ENCODE results near the gene KLHL35.

The KLHL35 gene

DNA sequence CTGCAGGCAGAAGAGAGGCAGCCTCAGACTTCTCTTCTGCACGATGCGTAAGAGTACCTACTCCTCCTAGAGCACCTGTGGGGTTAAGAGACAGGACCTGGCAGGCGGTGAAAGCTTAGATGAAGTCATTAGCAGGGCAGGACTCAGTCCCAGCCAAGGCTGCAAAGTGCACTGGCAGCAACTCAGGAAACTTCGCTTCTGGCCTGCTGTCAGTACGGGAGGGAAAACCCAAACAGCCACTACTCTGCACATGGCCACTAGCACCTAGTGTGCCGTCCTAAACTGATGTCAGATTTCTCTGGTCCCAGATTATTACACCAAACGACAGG lies 8.8 kb upstream of the KLHL35 start:
- DNase-seq: no peak

GRCh38 chr11:75440960-75441803 lies 8.2 kb upstream of the KLHL35 start:
- no peak for DNase-seq

- no peak for DNase-seq
These were observed 6.6 kb upstream of the KLHL35 start for GRCh38 chr11:75439495-75440120.

DNA sequence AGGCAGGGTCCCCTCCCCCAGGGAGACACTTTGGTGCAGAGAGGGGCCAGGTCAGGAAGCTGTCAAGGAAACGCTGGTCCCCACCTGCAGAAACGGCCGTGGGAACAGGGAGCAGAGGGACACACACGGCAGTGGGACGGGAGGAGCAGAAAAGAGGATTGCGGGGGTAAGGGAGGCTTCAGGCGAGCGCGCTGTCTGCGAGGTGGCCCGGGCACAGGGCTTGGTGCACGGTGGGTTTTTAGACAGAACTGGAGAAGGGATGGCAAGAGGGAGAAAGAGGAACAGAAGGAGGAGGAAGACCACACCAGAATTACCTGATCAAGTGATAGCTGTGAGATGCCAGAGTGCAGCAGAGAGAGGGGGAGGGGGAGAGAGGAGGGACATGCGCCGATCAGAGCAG lies 6.0 kb upstream of the KLHL35 start:
- DNase-seq: no peak

DNA sequence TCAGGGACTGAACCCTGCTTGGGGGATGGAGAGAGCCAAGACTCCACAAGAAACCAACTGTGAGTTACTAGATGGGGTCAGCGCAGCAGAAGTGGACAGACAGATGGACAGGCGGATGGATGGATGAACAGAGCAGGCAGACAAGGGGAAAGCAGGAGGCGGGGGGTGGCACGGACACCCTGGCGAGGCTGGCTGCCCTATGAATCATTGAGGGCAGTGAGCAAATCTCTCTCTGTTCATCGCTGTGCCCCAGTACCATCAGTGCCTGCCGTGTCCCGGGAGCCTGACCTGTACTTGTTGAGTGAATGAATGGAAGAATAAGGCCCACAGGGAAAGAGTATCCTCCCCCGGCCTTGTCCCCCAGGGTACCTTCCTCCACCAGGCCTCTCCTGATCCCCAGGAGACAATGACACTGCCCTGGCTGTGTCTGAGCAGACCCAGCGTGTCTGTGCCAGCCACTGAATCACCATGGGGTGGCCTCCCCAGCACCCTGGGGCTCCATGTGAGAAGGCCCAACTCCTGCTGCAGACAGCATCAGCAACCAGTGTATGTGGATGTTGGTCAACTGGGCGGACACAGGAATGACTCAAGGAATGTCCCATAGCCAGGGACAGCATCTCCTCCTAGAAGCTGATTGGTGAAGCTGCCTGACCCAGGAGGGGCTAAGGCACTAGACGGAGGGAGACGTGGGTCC lies 5.1 kb upstream of the KLHL35 start:
- DNase-seq: no peak

GRCh38 chr11:75436806-75437205 lies 3.8 kb upstream of the KLHL35 start:
- no peak for DNase-seq

DNA sequence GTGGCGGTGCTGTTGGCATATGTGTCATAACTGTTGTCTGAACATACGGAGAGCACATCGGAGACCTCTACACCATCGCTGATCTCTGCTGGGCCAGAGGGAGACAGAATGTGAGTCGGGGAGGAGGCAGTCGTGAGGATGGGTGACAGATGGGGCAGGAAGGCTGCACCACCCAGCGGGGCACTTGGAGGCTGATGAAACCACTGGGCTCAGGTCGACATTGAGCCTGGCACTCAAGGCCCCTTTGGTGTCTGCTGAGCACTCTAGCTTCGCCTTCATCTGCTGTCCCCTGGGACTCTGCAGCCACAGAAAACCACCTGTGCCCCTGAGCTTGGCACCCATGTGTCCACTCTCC lies 2.5 kb upstream of the KLHL35 start:
- DNase-seq: no peak

- DNase-seq: no peak
These were observed 2.0 kb upstream of the KLHL35 start for GRCh38 chr11:75434886-75435570.

DNA sequence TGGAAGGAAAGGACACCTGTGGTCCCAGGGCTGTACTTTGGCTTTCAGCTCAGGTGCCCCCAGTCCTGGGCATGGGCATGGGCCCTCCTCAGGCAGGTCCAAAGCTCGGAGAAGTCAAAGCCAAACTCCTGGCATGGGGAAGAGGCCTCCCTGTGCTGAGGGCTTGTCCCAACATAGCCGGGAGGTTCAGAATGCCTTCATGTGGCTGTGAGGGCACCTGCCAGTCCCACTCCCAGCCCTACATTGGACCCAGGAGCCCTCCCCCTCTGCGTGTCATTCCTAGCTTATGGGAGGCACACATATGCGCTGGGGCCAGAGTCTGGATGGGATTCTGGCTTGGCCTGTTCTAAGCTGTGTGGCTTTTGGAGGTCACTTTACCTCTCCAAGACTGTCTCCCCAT lies 1.0 kb upstream of the KLHL35 start:
- no peak for DNase-seq

DNA sequence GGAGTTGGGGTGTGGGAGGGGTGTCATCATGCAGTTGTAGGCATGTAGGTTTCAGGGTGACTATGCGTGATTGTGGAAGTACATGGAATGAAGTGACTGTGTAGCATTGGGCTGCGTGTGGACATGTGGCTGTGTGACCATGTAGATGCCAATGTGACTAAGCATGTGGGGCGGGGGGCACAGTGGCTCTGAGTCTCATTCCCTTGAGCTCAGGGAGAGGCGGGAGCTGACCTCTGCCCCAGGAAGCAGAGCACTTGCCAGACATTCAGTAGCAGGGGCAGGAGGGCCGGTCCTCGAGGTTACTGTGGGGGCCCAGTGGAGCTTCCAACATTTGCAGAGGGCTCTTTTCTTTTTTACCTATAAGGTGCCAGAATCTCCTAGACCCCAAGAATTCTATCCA lies 440 bp upstream of the KLHL35 start:
- DNase-seq: no peak

DNA sequence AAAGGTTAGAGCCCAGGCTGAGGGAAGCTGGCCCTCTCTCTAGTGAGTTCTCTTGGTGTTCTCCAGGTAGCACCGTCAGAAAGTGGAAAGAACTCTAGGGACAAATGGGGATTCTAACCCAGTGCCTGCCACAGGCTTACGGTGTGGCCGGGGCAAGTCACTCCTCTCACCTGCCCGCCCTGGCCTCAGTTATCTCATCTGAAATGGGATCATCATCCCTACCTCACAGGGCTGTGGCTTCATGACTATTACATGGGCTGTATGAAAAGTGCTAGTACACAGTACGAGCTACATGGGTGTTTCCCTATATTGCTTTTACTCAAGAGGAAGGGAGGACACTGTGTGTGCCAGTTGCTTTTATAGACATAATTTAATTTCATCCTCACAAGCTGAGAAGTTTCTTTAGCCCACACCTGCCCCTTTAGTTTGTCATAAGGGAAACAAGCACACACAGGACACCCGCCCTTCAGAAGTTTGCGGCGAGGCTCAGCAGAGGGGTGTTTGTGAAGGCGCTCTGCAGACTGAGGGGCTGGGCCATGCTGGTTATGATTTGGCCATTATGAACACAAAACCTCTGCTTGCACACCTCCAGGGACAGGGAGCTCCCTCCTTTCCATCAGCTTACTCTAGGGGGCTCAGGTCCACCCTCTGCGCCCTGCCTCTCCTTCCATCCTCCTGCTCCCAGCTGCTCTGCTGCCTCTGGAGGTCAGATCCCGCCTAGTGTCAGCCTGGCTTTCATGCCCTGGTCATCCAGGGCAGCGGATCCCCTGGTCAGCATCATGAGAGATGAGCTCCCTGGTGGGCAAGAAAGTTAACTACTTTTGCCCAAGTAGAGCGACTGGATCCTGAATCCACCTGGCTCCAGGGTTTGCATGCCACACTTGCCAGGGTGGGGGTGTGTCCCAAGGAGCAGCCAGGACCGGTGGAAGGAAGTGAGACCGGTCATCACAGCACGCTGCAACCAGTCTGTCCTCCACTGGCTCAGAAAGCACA lies 1.2 kb downstream of the KLHL35 start:
- DNase-seq: no peak

GRCh38 chr11:75430714-75431532 lies 2.1 kb downstream of the KLHL35 start:
- DNase-seq: no peak

DNA sequence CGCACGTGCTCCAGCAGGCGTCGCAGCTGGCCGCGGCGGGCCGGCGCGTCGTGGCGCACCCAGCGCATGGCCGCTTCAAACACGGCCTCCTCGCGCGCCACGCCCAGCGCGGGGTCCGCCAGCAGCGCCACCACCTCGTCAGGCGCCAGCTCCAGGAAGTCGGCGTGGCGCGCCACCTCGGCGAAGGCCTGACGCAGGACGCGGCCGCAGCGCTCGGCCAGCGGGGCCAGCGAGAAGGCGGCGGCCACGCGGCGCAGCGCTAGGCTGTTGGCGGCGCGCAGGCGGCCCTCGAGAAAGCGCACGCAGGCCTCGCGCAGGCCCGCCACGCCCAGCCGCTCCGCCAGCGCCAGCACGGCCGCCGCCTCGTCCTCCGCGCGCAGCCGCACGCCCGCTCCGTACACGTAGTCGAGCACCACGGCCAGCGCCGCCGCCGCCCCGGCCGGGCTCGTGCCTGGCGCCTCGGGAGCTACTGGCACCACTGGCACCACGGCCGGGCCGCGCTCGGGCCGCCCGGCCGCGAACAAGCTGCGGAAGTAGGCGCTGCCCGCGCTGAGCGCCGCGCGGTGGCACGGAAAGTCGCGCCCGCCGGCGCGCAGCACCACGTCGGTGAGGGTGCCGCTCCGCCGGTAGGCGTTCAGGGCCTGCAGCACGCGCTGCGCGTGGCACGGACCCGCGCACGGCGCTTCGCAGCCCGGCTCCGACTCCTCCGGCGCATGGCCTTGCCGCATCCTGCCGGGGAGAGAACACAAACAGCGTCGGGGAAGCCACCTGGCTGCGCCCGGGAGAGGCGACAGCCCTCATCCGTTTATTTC lies 2.9 kb downstream of the KLHL35 start:
- DNase-seq: peak; percentile 63

- DNase-seq: no peak
These were observed 3.4 kb downstream of the KLHL35 start for GRCh38 chr11:75429641-75429901.

DNA sequence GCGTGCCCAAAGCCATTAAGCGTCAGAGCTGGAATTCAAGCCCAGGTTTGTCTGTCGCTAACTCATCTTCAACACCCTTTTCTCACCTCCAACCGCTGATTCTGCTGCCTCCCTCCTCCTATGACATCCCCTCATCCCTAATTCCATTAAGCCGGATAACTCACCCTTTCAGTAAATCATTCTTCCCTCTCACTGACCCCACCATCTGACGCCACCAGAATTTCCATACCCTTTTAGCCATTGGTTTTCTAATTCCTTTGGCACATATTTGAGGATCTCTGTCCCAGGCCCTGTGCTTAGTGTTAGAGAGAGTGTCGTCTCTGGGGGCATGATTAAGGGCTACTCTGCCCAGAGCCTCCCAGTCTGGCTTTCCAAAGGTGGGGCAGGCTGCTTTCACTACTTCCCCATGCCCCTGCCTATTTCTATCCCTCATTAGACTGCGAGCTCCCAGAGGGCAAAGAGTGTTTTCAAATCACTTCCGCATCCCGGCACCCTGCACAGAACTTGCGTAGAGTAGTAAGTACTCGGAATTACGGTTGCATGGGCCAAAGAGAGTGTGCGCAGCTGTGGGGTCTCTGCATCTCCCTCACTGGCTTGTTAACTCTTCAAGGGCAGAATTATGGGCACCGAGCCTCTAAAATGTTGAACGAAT lies 3.9 kb downstream of the KLHL35 start:
- no peak for DNase-seq

- DNase-seq: peak; percentile 42
These were observed 4.7 kb downstream of the KLHL35 start for GRCh38 chr11:75428281-75428724.

- no peak for DNase-seq
These were observed 5.8 kb downstream of the KLHL35 start for GRCh38 chr11:75427181-75427580.

DNA sequence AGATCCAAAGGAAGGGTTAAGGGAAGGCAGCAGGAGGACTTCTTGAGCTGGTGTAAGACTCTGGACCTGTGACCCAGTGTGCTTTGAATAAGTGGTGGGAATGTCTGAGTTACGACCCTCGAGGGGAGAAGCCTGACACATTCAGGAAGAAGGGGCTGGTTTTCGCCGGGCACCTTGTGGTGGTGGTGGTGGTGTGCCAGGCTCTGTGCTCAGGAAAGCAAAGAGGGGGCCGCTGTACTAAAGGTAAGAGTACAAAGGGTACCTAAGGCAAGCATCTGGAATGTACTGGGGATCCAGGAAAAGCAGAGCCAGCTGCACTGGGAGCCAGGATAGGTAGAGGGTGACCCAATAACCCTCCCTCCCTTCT lies 6.3 kb downstream of the KLHL35 start:
- DNase-seq: no peak

DNA sequence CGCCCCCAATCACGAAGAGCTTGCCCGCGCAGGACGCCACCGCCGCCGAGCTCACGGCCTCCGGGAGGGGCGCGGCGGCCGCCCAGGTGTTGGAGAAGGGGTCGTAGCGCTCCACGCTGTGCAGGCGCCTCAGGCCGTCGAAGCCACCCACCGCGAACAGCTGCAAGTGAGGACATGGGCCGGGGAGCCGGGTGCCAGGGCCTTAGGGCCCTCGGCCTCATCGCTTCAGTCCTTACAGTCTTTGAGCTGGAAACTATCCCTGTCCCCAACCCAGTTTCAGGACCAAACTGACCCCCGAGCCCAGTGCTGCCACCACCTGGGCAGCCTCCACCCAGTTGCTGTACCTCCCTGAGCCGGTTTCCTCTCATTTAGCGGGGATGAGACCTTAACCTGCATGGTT lies 7.6 kb downstream of the KLHL35 start:
- DNase-seq: no peak

GRCh38 chr11:75424396-75424795 lies 8.6 kb downstream of the KLHL35 start:
- DNase-seq: no peak

Data from activated CD4-positive, alpha-beta T cell treated with anti-CD3 and anti-CD28 coated beads, Interleukin-2, Interleukin-6, amounts not matched to agents 100 ng/mL and 50 ng/mL, durations not matched to agents 16 hours and 8 hours (primary cell).